GM23338 (cell line): ENCODE measurements around the gene SHOX. TPM values are rescaled to one million over a fixed set of nuclear protein-coding genes. Genes with fewer than 3 reads are reported as not detected.
"Not testable (repeated sequence)": the region's sequence is repeated elsewhere in the genome, so short reads cannot be mapped to it uniquely, and the experiment has no call there.

Experiments
- ATAC-seq: fragments of 200-7000 bp; cut with Tn5 transposase; 3 replicates; pipeline ENCODE4 v1.9.1; 2020
- DNase-seq: peaks from one replicate; pipeline ENCODE4 v3.0.0-alpha.2; 2015; ENCODE audit warnings: low spot score
- H2AFZ ChIP-seq: fragments of 200-600 bp; sonication (generic); 2 replicates; pipeline ENCODE4 v1.8.0; 2016; ENCODE audit warnings: antibody characterized with exemption, mild to moderate bottlenecking, moderate library complexity
- H3F3A ChIP-seq: fragments of 200-600 bp; sonication (generic); replicated peaks from 2 replicates; pipeline ENCODE4 v1.8.0; 2017; ENCODE audit warnings: antibody characterized with exemption, mixed run types, low read depth
- H3K27ac ChIP-seq: fragments of 200-600 bp; sonication (generic); 2 replicates; pipeline ENCODE4 v1.6.1; 2016; ENCODE audit warnings: low read depth
- H3K27me3 ChIP-seq: fragments of 200-600 bp; sonication (generic); 2 replicates; pipeline ENCODE4 v1.8.0; 2016; ENCODE audit warnings: mild to moderate bottlenecking, mixed run types, moderate library complexity; ENCODE audit not compliant: insufficient read depth
- H3K36me3 ChIP-seq: fragments of 200-600 bp; sonication (generic); 2 replicates; pipeline ENCODE4 v1.8.0; 2016; ENCODE audit warnings: mild to moderate bottlenecking; ENCODE audit not compliant: insufficient read depth
- H3K4me1 ChIP-seq: fragments of 200-600 bp; sonication (generic); 2 replicates; pipeline ENCODE4 v1.8.0; 2016; ENCODE audit warnings: mild to moderate bottlenecking, moderate library complexity; ENCODE audit not compliant: insufficient read depth
- H3K4me2 ChIP-seq: fragments of 200-600 bp; sonication (generic); 2 replicates; pipeline ENCODE4 v1.7.1; 2017; ENCODE audit warnings: mixed run types
- H3K4me3 ChIP-seq: fragments of 200-600 bp; sonication (generic); 2 replicates; pipeline ENCODE4 v1.6.1; 2016; ENCODE audit warnings: mixed run types
- H3K79me2 ChIP-seq: fragments of 200-600 bp; sonication (generic); replicated peaks from 2 replicates; pipeline ENCODE4 v1.8.0; 2017; ENCODE audit warnings: mild to moderate bottlenecking; ENCODE audit not compliant: insufficient read depth
- H3K9me2 ChIP-seq: fragments of 200-600 bp; sonication (generic); 2 replicates; pipeline ENCODE4 v1.8.0; 2017; ENCODE audit not compliant: insufficient read depth
- H4K20me1 ChIP-seq: fragments of 200-600 bp; sonication (generic); replicated peaks from 2 replicates; pipeline ENCODE4 v1.8.0; 2017; ENCODE audit warnings: mild to moderate bottlenecking; ENCODE audit not compliant: insufficient read depth
- H3K27ac Mint-ChIP-seq: 2 replicates; pipeline ENCODE4 v1.8.0; 2020; ENCODE audit warnings: inconsistent platforms, mild to moderate bottlenecking, moderate library complexity, mixed read lengths
- H3K27me3 Mint-ChIP-seq: 3 replicates; pipeline ENCODE4 v1.8.0; 2022; ENCODE audit warnings: low read depth, mild to moderate bottlenecking, moderate library complexity, mixed read lengths, inconsistent platforms; ENCODE audit not compliant: insufficient read depth, poor library complexity
- H3K36me3 Mint-ChIP-seq: 3 replicates; pipeline ENCODE4 v1.8.0; 2021; ENCODE audit warnings: low read depth, mild to moderate bottlenecking, inconsistent platforms, moderate library complexity, mixed read lengths
- H3K4me1 Mint-ChIP-seq: 3 replicates; pipeline ENCODE4 v1.8.0; 2020; ENCODE audit warnings: mild to moderate bottlenecking, inconsistent platforms, mixed read lengths
- H3K4me3 Mint-ChIP-seq: 3 replicates; pipeline ENCODE4 v1.8.0; 2021; ENCODE audit warnings: moderate library complexity, mild to moderate bottlenecking, inconsistent platforms, mixed read lengths
- H3K9me3 Mint-ChIP-seq: 3 replicates; pipeline ENCODE4 v1.8.0; 2020; ENCODE audit warnings: moderate library complexity, mild to moderate bottlenecking, inconsistent platforms, mixed read lengths
- CREB1 ChIP-seq: fragments of 250-450 bp; sonication (Bioruptor Pico); IDR thresholded peaks from 2 replicates; pipeline ENCODE4 v1.5.0; 2020; ENCODE audit warnings: low read depth, mild to moderate bottlenecking, moderate library complexity
- EZH2 ChIP-seq: fragments of 200-600 bp; sonication (generic); IDR thresholded peaks from one replicate; pipeline ENCODE4 v1.8.0; 2017; ENCODE audit warnings: antibody characterized with exemption, mild to moderate bottlenecking, low read depth; ENCODE audit not compliant: unreplicated experiment
- EZH2phosphoT487 ChIP-seq: fragments of 200-600 bp; sonication (generic); IDR thresholded peaks from one replicate; pipeline ENCODE4 v1.8.1; 2018; ENCODE audit warnings: antibody characterized with exemption; ENCODE audit not compliant: unreplicated experiment
- NANOG ChIP-seq: IDR thresholded peaks from 2 replicates; pipeline ENCODE4 v1.6.1; 2016; ENCODE audit warnings: antibody characterized with exemption, borderline replicate concordance
- POLR2AphosphoS5 ChIP-seq: IDR thresholded peaks from 2 replicates; pipeline ENCODE4 v1.6.1; 2016; ENCODE audit warnings: antibody characterized with exemption, low read depth
- polyA plus RNA-seq: library from polyadenylated mRNA; unstranded; fragments of >200 nt; fragmentation: Nextera tagmentation; extraction: Ambion mirVana; gene quantifications from 2 replicates; pipeline ENCODE4 v1.2.1, GENCODE V29; 2016
- total RNA-seq: library from RNA; depleted of rRNA; stranded (reverse); fragments of >200 nt; shearing (Covaris generic); gene quantifications from 2 replicates; pipeline ENCODE4 v1.2.3, GENCODE V29; 2014

Gene SHOX
- total and polyA plus RNA-seq, 2 experiments from 2014 or later = not detected

DNA sequence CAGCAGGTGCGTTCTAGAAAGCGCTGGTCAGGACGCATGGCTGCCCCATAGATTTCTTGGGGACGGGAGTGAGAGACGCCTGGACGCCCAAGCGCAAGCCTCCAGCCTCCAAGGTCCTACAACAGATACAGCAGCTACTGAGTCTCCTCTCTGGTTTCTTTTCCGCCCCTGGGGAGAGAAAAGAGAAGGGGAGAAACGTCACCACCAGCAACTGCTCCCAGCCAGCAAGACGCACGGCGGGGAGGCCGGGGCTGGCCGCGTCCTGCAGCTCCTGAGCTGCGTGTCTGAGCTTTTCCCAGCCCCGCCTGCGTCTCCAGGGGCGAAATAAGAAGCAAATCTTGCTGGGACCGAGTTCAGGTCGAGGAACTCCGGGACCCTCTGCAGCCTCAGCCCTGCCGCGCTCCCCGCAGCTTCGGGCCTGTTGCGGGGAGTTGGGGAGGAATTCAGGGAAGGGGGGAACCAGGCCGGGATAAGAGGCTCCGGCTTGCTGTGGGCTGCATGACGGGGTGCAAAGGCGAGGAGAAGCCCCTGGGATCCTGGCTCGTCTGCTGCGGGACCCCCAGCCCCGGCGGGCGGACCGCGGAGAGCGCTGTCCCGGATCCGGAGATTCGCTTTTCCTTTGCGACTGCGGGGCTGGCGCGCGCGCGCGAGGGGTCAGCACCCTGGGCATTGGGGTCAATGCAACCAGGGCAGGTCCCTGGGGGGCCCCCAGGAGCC, 6.8 kb upstream of the SHOX start:
- Mint-ChIP-seq H3K4me3 (peak overlapping the region; percentile 43; the same call in 2 of the 3 replicates), H3K4me1 (peaks cover 6% of the 10 kb centered on the region), H3K9me3 (peaks cover 74% of the 10 kb centered on the region), H3K27ac (no peak overlapping the region), H3K36me3 (peaks cover 58% of the 10 kb centered on the region), H3K27me3 (peaks cover 67% of the 10 kb centered on the region)
- Histone ChIP-seq H3F3A (peaks cover 34% of the 10 kb centered on the region), H3K9me2 (no peaks in the 10 kb centered on the region), H3K27ac (no peak overlapping the region), H3K4me3 (peak overlapping the region; percentile 55), H3K79me2 (no peaks in the 10 kb centered on the region), H3K36me3 (no peaks in the 10 kb centered on the region), H4K20me1 (peaks cover 13% of the 10 kb centered on the region; the same call in 1 of the 2 replicates), H2AFZ (peak overlapping the region; percentile 59; the same call in 1 of the 2 replicates), H3K27me3 (peaks cover 96% of the 10 kb centered on the region), H3K4me2 (peak overlapping the region; percentile 82), H3K4me1 (peaks cover 21% of the 10 kb centered on the region; the same call in 1 of the 2 replicates)
- peak; percentile 78 for DNase-seq
- TF ChIP-seq EZH2 (peak; percentile 69), CREB1 (CRISPR knock-in tag) (no peak)
- peak; percentile 50 for ATAC-seq

DNA sequence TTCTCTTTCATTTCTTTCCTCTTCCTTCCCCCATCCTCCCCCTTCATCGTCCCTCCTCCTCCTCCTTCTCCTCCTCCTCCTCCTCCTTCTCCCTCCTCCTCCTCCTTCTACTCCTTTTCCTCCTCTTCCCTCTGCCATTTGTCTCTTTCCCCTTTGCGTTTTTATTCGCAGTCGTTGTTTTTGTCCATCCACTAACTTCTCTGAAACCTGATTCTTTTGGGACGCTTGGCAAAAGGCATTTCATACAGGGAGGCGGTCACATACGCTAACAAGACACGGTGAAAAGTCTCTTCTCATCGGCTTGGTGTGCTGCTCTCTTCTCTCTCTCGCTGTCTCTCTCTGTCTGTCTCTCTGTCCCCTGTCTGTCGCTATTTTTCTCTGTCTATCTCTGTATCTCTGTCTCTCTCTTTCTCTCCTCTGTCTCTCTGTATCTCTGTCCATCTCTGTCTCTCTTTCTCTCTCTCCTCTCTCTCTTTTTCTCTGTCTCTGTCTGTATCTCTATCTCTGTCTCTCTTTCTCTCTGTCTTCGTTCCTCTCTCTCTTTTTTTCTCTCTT, 5.4 kb upstream of the SHOX start:
- H3K9me2 ChIP-seq = no peaks in the 10 kb centered on the region
- H2AFZ ChIP-seq = no peak overlapping the region
- no peak overlapping the region for H3K4me3 ChIP-seq
- peaks cover 66% of the 10 kb centered on the region for H3K36me3 Mint-ChIP-seq
- H3K27me3 ChIP-seq = peaks cover 96% of the 10 kb centered on the region
- TF ChIP-seq NANOG (no peak), EZH2phosphoT487 (no peak), POLR2AphosphoS5 (no peak), EZH2 (peak; percentile 91)
- H3K36me3 ChIP-seq = no peaks in the 10 kb centered on the region
- peaks cover 21% of the 10 kb centered on the region; the same call in 1 of the 2 replicates for H3K4me1 ChIP-seq
- H3K27ac Mint-ChIP-seq = no peak overlapping the region
- no peak overlapping the region for H3K4me2 ChIP-seq
- H3K27me3 Mint-ChIP-seq = peaks cover 75% of the 10 kb centered on the region
- H4K20me1 ChIP-seq = peaks cover 13% of the 10 kb centered on the region; the same call in 1 of the 2 replicates
- H3K9me3 Mint-ChIP-seq = peaks cover 86% of the 10 kb centered on the region
- H3F3A ChIP-seq = peaks cover 39% of the 10 kb centered on the region
- ATAC-seq = no peak
- no peak for DNase-seq
- H3K4me1 Mint-ChIP-seq = peaks cover 6% of the 10 kb centered on the region
- H3K4me3 Mint-ChIP-seq = 0 out of 3 replicates have a peak overlapping the region, but pooled peaks have one; percentile 12
- H3K79me2 ChIP-seq = no peaks in the 10 kb centered on the region
- H3K27ac ChIP-seq = no peak overlapping the region

DNA sequence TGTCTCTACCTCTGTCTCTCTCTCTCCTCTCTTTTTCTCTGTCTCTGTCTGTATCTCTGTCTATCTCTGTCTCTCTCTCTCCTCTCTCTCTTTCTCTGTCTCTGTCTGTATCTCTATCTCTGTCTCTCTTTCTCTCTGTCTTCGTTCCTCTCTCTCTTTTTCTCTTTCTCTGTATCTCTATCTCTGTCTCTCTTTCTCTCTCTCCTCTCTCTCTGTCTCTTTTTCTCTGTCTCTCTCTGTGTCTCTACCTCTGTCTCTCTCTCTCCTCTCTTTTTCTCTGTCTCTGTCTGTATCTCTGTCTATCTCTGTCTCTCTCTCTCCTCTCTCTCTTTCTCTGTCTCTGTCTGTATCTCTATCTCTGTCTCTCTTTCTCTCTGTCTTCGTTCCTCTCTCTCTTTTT, 4.5 kb upstream of the SHOX start:
- not testable (repeated sequence) for H2AFZ ChIP-seq, H3K4me3 Mint-ChIP-seq, H3K27ac ChIP-seq, H3K4me2 ChIP-seq, H3K4me1 Mint-ChIP-seq, H3K9me2 ChIP-seq, H4K20me1 ChIP-seq, DNase-seq, H3K27ac Mint-ChIP-seq, H3K36me3 ChIP-seq, H3K79me2 ChIP-seq, H3K4me3 ChIP-seq, ATAC-seq
- peaks cover 38% of the 10 kb centered on the region for H3F3A ChIP-seq
- peaks cover 86% of the 10 kb centered on the region for H3K9me3 Mint-ChIP-seq
- peaks cover 74% of the 10 kb centered on the region for H3K27me3 Mint-ChIP-seq
- H3K4me1 ChIP-seq = peaks cover 20% of the 10 kb centered on the region; the same call in 1 of the 2 replicates
- peaks cover 96% of the 10 kb centered on the region for H3K27me3 ChIP-seq
- H3K36me3 Mint-ChIP-seq = peaks cover 58% of the 10 kb centered on the region
- TF ChIP-seq EZH2 = peak; percentile 55
